ENCODE measurements around the gene ZBTB7B. TPM values are rescaled to one million over a fixed set of nuclear protein-coding genes. Genes with fewer than 3 reads are reported as not detected.
A peak's percentile ranks its signal among the peaks of the same experiment; 100 is the strongest.

ZBTB7B gene
- total RNA-seq, 1 donor, result 15.5 TPM

- DNase-seq (ENCODE audit: low read depth), result peak; percentile 23
- peak overlapping the region; percentile 73 for H3K4me3 ChIP-seq (ENCODE audit: low read depth, low read length)
- TF ChIP-seq, protein P1, sequence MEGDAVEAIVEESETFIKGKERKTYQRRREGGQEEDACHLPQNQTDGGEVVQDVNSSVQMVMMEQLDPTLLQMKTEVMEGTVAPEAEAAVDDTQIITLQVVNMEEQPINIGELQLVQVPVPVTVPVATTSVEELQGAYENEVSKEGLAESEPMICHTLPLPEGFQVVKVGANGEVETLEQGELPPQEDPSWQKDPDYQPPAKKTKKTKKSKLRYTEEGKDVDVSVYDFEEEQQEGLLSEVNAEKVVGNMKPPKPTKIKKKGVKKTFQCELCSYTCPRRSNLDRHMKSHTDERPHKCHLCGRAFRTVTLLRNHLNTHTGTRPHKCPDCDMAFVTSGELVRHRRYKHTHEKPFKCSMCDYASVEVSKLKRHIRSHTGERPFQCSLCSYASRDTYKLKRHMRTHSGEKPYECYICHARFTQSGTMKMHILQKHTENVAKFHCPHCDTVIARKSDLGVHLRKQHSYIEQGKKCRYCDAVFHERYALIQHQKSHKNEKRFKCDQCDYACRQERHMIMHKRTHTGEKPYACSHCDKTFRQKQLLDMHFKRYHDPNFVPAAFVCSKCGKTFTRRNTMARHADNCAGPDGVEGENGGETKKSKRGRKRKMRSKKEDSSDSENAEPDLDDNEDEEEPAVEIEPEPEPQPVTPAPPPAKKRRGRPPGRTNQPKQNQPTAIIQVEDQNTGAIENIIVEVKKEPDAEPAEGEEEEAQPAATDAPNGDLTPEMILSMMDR (IDR thresholded peaks at IDR 0.05; ENCODE audit: insufficient read depth, low read depth, low read length), result no peak
Measured at GRCh38 chr1:155051777-155052398, 49.3 kb downstream of the ZBTB7B start.

- no peak for DNase-seq (ENCODE audit: low read depth)
- H3K4me3 ChIP-seq (ENCODE audit: low read depth, low read length), result peak overlapping the region; percentile 73
- TF ChIP-seq, protein P1 (IDR thresholded peaks at IDR 0.05; ENCODE audit: insufficient read depth, low read depth, low read length), result no peak
Measured at GRCh38 chr1:155052439-155053395, 50.1 kb downstream of the ZBTB7B start.

DNA sequence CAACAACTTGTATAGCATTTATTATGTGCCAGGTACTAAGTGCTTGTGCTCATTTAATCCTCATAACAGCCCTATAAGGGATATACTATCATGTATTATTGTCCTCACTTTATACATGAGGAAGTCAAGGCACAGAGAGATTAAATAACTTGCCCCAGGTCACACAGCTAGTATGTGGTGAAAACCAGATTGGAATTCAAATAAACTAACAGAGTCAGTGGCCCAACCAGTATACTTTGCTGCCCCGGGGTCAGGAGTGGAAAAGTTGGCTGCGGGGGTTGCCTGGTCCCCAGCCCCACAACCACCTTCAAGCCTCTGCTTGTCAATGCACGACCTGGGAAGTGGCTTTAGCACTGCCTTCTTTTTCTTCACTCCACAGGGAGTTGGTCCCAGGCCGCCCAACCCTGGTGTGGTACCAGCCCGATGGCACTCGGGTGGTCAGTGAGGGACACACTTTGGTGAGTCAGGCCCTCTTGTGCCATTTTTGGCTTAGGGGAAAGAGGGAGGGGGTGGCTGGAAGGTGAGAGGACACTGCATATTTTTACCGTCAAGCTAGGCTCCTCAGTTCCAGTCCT, 51.0 kb downstream of the ZBTB7B start:
- H3K4me3 ChIP-seq (ENCODE audit: low read depth, low read length), result no peak overlapping the region
- no peak for DNase-seq (ENCODE audit: low read depth)
- TF ChIP-seq, protein P1 (IDR thresholded peaks at IDR 0.05; ENCODE audit: insufficient read depth, low read depth, low read length), result no peak

- DNase-seq (ENCODE audit: low read depth), result no peak
- H3K4me3 ChIP-seq (ENCODE audit: low read depth, low read length), result no peak overlapping the region
- TF ChIP-seq, protein P1 (IDR thresholded peaks at IDR 0.05; ENCODE audit: insufficient read depth, low read depth, low read length), result no peak
Measured at GRCh38 chr1:155057104-155057503, 54.5 kb downstream of the ZBTB7B start.

DNA sequence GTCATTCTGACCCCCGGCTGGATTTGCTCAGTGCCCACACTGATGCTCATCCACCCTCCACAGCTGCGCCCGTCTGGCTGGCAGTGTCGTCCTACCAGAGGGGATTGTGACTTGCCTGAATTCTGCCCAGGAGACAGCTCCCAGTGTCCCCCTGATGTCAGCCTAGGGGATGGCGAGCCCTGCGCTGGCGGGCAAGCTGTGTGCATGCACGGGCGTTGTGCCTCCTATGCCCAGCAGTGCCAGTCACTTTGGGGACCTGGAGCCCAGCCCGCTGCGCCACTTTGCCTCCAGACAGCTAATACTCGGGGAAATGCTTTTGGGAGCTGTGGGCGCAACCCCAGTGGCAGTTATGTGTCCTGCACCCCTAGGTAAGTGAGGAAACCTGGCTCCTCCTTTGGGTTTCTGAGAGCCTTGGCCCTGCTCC, 55.2 kb downstream of the ZBTB7B start:
- DNase-seq (ENCODE audit: low read depth), result no peak
- TF ChIP-seq, protein P1 (IDR thresholded peaks at IDR 0.05; ENCODE audit: insufficient read depth, low read depth, low read length), result peak; percentile 12

DNA sequence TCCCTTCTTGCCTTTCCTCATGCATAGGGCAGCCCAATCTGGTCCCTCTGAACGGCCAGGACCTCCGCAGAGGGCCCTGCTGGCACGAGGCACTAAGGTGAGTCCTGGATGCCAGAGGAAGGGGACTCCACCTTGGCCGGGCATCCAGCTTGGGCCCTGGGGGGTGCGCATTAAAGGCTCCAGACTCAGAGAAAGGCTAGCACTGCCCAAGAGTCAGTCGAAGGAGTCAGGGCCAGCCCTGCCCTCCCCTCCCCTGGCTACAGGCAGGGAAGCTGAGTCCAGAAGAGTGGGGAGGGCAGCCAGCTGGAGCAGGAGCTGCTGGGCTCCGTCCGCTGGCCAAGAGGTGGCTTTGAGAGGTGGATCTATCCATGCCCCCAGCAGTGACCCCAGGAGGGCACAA, 58.1 kb downstream of the ZBTB7B start:
- TF ChIP-seq, protein P1 (IDR thresholded peaks at IDR 0.05; ENCODE audit: insufficient read depth, low read depth, low read length), result no peak
- H3K4me3 ChIP-seq (ENCODE audit: low read depth, low read length), result no peak overlapping the region

More for the DNA sequence above, 55.2 kb downstream of the ZBTB7B start:
- no peak overlapping the region for H3K4me3 ChIP-seq (ENCODE audit: low read depth, low read length)

More for the DNA sequence above, 58.1 kb downstream of the ZBTB7B start:
- no peak for DNase-seq (ENCODE audit: low read depth)

Measured in fibroblast of villous mesenchyme (primary cell).